ENCODE results near the gene TSTD2.

TSTD2 gene

DNA sequence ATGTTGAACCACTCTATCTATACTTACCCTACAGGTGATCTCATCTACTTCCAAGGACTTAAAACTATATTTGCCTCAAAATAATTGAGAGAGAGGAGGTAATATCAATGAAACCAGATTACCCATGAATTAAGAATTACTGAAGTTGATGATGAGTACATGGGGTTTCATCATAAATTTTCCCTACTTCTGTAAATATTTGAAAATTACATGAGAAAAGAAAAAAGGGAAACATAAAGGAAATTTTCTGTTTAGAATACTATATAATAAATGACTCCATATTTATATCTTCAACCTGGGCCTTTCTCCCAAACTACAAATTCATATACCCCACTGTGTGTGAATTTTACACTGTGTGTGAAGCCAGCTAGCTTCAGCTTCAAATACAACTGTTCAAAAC is 2.6 kb downstream of the TSTD2 start:
- Histone ChIP-seq H3F3A (ENCODE audit: control insufficient read depth, insufficient read depth) (peaks cover 3% of the 10 kb centered on the region; the same call in 1 of the 2 replicates), H3K4me1 (ENCODE audit: control insufficient read depth, low read length) (peaks cover 27% of the 10 kb centered on the region), H3K36me3 (ENCODE audit: control insufficient read depth, low read length) (peaks cover 53% of the 10 kb centered on the region), H3K4me3 (ENCODE audit: low read length) (no peak overlapping the region), H3K27me3 (ENCODE audit: control insufficient read depth, low read length) (no peaks in the 10 kb centered on the region), H3K79me2 (ENCODE audit: control insufficient read depth, low read length) (peaks cover 82% of the 10 kb centered on the region), H3K27ac (ENCODE audit: low read depth, low read length) (no peak overlapping the region), H3K9me3 (ENCODE audit: control insufficient read depth, insufficient read depth, low read length) (no peaks in the 10 kb centered on the region), H3K4me2 (ENCODE audit: low read length) (no peak overlapping the region), H4K20me1 (ENCODE audit: control insufficient read depth, insufficient read depth, low read depth, low read length) (no peaks in the 10 kb centered on the region), H3K9me2 (replicated peaks; ENCODE audit: control insufficient read depth, low read length) (no peaks in the 10 kb centered on the region)
- TF ChIP-seq CTCF (IDR thresholded peaks at IDR 0.05; ENCODE audit: low read depth, low read length, poor library complexity, severe bottlenecking), result no peak
- no peak for TF ChIP-seq EZH2phosphoT487 (IDR thresholded peaks at IDR 0.05; ENCODE audit: borderline replicate concordance, low read length)

- Histone ChIP-seq H3F3A (ENCODE audit: control insufficient read depth, insufficient read depth) (peaks cover 3% of the 10 kb centered on the region; the same call in 1 of the 2 replicates), H3K79me2 (ENCODE audit: control insufficient read depth, low read length) (peaks cover 68% of the 10 kb centered on the region), H3K36me3 (ENCODE audit: control insufficient read depth, low read length) (peaks cover 57% of the 10 kb centered on the region), H3K9me2 (replicated peaks; ENCODE audit: control insufficient read depth, low read length) (no peaks in the 10 kb centered on the region), H3K27ac (ENCODE audit: low read depth, low read length) (no peak overlapping the region), H3K27me3 (ENCODE audit: control insufficient read depth, low read length) (no peaks in the 10 kb centered on the region), H3K9me3 (ENCODE audit: control insufficient read depth, insufficient read depth, low read length) (no peaks in the 10 kb centered on the region), H3K4me2 (ENCODE audit: low read length) (no peak overlapping the region), H3K4me3 (ENCODE audit: low read length) (no peak overlapping the region), H4K20me1 (ENCODE audit: control insufficient read depth, insufficient read depth, low read depth, low read length) (no peaks in the 10 kb centered on the region), H3K4me1 (ENCODE audit: control insufficient read depth, low read length) (peaks cover 18% of the 10 kb centered on the region)
- TF ChIP-seq CTCF (IDR thresholded peaks at IDR 0.05; ENCODE audit: low read depth, low read length, poor library complexity, severe bottlenecking), result no peak
- TF ChIP-seq EZH2phosphoT487 (IDR thresholded peaks at IDR 0.05; ENCODE audit: borderline replicate concordance, low read length), result no peak
Measured at GRCh38 chr9:97629156-97629555, 4.0 kb downstream of the TSTD2 start.

DNA sequence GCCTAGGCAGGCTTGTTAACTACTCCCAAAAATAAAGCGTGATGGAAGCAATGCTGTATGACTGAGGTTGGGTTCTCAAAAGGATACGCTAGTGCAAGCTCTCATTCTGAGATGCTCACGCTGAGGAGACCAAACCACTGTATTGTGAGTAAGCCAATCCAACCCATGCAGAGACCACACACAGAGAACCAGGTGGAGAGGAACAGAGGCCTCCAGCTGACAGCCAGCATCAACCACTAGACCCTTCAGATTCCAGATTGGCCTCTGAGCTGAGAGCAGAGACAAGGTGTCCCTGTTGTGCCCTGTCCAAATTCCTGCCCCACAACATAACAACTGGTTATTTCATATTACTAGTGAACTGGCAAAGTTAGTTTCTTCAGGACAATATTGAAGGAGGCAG is 4.5 kb downstream of the TSTD2 start:
- Histone ChIP-seq H3K36me3 (ENCODE audit: control insufficient read depth, low read length) (peaks cover 57% of the 10 kb centered on the region), H3K9me3 (ENCODE audit: control insufficient read depth, insufficient read depth, low read length) (no peaks in the 10 kb centered on the region), H3K4me3 (ENCODE audit: low read length) (no peak overlapping the region), H3K9me2 (replicated peaks; ENCODE audit: control insufficient read depth, low read length) (no peaks in the 10 kb centered on the region), H3K27me3 (ENCODE audit: control insufficient read depth, low read length) (no peaks in the 10 kb centered on the region), H3K4me2 (ENCODE audit: low read length) (no peak overlapping the region), H3K79me2 (ENCODE audit: control insufficient read depth, low read length) (peaks cover 63% of the 10 kb centered on the region), H3K27ac (ENCODE audit: low read depth, low read length) (no peak overlapping the region), H3K4me1 (ENCODE audit: control insufficient read depth, low read length) (peaks cover 18% of the 10 kb centered on the region), H3F3A (ENCODE audit: control insufficient read depth, insufficient read depth) (peaks cover 3% of the 10 kb centered on the region; the same call in 1 of the 2 replicates), H4K20me1 (ENCODE audit: control insufficient read depth, insufficient read depth, low read depth, low read length) (no peaks in the 10 kb centered on the region)
- TF ChIP-seq EZH2phosphoT487 (IDR thresholded peaks at IDR 0.05; ENCODE audit: borderline replicate concordance, low read length) (no peak), CTCF (IDR thresholded peaks at IDR 0.05; ENCODE audit: low read depth, low read length, poor library complexity, severe bottlenecking) (no peak)
